HepG2 (cell line): ENCODE results near the gene TP53I3. TPM values are rescaled to one million over a fixed set of nuclear protein-coding genes. Genes with fewer than 3 reads are reported as not detected.

Experiments used
- ARNTL ChIP-seq: sonication (generic); formaldehyde crosslinking; IDR thresholded peaks from 2 replicates; pipeline ENCODE4 v1.4.0; 2020; ENCODE audit warnings: mild to moderate bottlenecking, missing genetic modification reagents
- BATF2 ChIP-seq: sonication (generic); formaldehyde crosslinking; IDR thresholded peaks from 2 replicates; pipeline ENCODE4 v1.8.0; 2022; ENCODE audit warnings: mild to moderate bottlenecking, missing genetic modification reagents, moderate library complexity
- CCDC6 ChIP-seq: sonication (generic); formaldehyde crosslinking; IDR thresholded peaks from 2 replicates; pipeline ENCODE4 v1.8.1; 2022; ENCODE audit warnings: mild to moderate bottlenecking, missing genetic modification reagents, moderate library complexity
- E2F5 ChIP-seq: sonication (generic); formaldehyde crosslinking; conservative IDR thresholded peaks from 2 replicates; pipeline ENCODE4 v1.4.0; 2020; ENCODE audit warnings: missing genetic modification reagents
- FUBP1 ChIP-seq: sonication (generic); formaldehyde crosslinking; IDR thresholded peaks from 2 replicates; pipeline ENCODE4 v1.5.1; 2020; ENCODE audit warnings: missing genetic modification reagents, mild to moderate bottlenecking, borderline replicate concordance
- GATA4 ChIP-seq: sonication (generic); IDR thresholded peaks from 2 replicates; pipeline ENCODE4 v1.6.1; 2016; ENCODE audit warnings: antibody characterized with exemption, low read depth, borderline replicate concordance
- PAF1 ChIP-seq: IDR thresholded peaks from 2 replicates; pipeline ENCODE4 v1.6.1; 2016; ENCODE audit warnings: missing genetic modification reagents, missing compliant biosample characterization
- TERF1 ChIP-seq: sonication (generic); formaldehyde crosslinking; IDR thresholded peaks from 2 replicates; pipeline ENCODE4 v1.8.0; 2022; ENCODE audit warnings: mild to moderate bottlenecking, missing genetic modification reagents, moderate library complexity
- TRIM24 ChIP-seq: sonication (generic); formaldehyde crosslinking; IDR thresholded peaks from 2 replicates; pipeline ENCODE4 v1.8.0; 2022; ENCODE audit warnings: mild to moderate bottlenecking, missing genetic modification reagents
- ZBTB33 ChIP-seq: sonication (generic); formaldehyde crosslinking; IDR thresholded peaks from 2 replicates; pipeline ENCODE4 v1.4.0; 2020; ENCODE audit warnings: missing genetic modification reagents
- ZMYM2 ChIP-seq: sonication (generic); formaldehyde crosslinking; IDR thresholded peaks from 2 replicates; pipeline ENCODE4 v1.8.0; 2022; ENCODE audit warnings: mild to moderate bottlenecking, missing genetic modification reagents
- ZNF180 ChIP-seq: sonication (generic); formaldehyde crosslinking; IDR thresholded peaks from 2 replicates; pipeline ENCODE4 v1.4.0; 2020; ENCODE audit warnings: low read depth, missing genetic modification reagents, borderline replicate concordance
- ZNF326 ChIP-seq: sonication (generic); formaldehyde crosslinking; IDR thresholded peaks from 2 replicates; pipeline ENCODE4 v1.4.0; 2020; ENCODE audit warnings: missing genetic modification reagents, borderline replicate concordance
- ZNF512B ChIP-seq: sonication (generic); formaldehyde crosslinking; IDR thresholded peaks from 2 replicates; pipeline ENCODE4 v1.5.1; 2020; ENCODE audit warnings: missing genetic modification reagents, mild to moderate bottlenecking, borderline replicate concordance
- ZNF720 ChIP-seq: sonication (generic); formaldehyde crosslinking; IDR thresholded peaks from 2 replicates; pipeline ENCODE4 v1.4.0; 2020; ENCODE audit warnings: missing genetic modification reagents
- ZNF891 ChIP-seq: sonication (generic); formaldehyde crosslinking; IDR thresholded peaks from 2 replicates; pipeline ENCODE4 v1.5.0; 2020; ENCODE audit warnings: mild to moderate bottlenecking, missing genetic modification reagents
- ZSCAN12 ChIP-seq: sonication (generic); formaldehyde crosslinking; IDR thresholded peaks from 2 replicates; pipeline ENCODE4 v1.9.0; 2021; ENCODE audit warnings: mild to moderate bottlenecking, missing genetic modification reagents
- ZSCAN20 ChIP-seq: sonication (generic); formaldehyde crosslinking; IDR thresholded peaks from 2 replicates; pipeline ENCODE4 v1.4.0; 2020; ENCODE audit warnings: missing genetic modification reagents, mild to moderate bottlenecking, borderline replicate concordance
- polyA plus RNA-seq, 8 experiments: library from polyadenylated mRNA; depleted of rRNA in 3 of 8; stranded (reverse) in 7 of 8; unstranded in 1 of 8; fragments of >200 nt; fragmentation: Illumina TruSeq in 4 of 8; extraction: Trizol in 4 of 8; gene quantifications; 2 replicates each; pipeline versions ENCODE4 v1.2.1 to v1.2.3, GENCODE V29; 2011 to 2016; ENCODE audit warnings: low read depth in 4 of 8, missing spikeins in 1 of 8, mixed read lengths in 1 of 8; ENCODE audit not compliant: insufficient read depth in 1 of 8
- total RNA-seq, 5 experiments: library from RNA; depleted of rRNA; stranded (reverse); fragments of >200 nt; fragmentation: Illumina TruSeq; extraction: Trizol; gene quantifications; 2 replicates each; pipeline ENCODE4 v1.2.3, GENCODE V29; 2016; ENCODE audit warnings: low read depth in 1 of 5

TP53I3 gene
- total and polyA plus RNA-seq, 2 of the 13 experiments (the other 11 are each of a cell fraction or from before 2014, with no cell fraction given), result 25.0 to 44.1 TPM

GRCh38 chr2:24046930-24047702 lies 37.5 kb downstream of the TP53I3 start, which contains the start of gene WDCP (continued):
- TF ChIP-seq E2F5 (CRISPR knock-in tag), result no peak
- no peak for TF ChIP-seq ZNF891 (CRISPR knock-in tag)
- TF ChIP-seq BATF2 (CRISPR knock-in tag), result no peak
- TF ChIP-seq CCDC6, result peak; percentile 59; the same call in 1 of the 2 replicates
- TF ChIP-seq ZNF326 (CRISPR knock-in tag), result no peak
- TF ChIP-seq FUBP1 (CRISPR knock-in tag), result 0 out of 2 replicates have a peak, but pooled peaks have one; percentile 56
- peak; percentile 61; the same call in 1 of the 2 replicates for TF ChIP-seq GATA4
- TF ChIP-seq PAF1 (CRISPR knock-in tag), result no peak
- TF ChIP-seq ZNF720 (CRISPR knock-in tag), result no peak
- no peak for TF ChIP-seq ZNF180 (CRISPR knock-in tag)
- TF ChIP-seq TERF1 (CRISPR knock-in tag), result no peak
- TF ChIP-seq ZNF512B, result no peak
- no peak for TF ChIP-seq ZMYM2 (CRISPR knock-in tag)
- TF ChIP-seq ZSCAN12 (CRISPR knock-in tag), result no peak
- TF ChIP-seq ZBTB33, result no peak
- TF ChIP-seq TRIM24, result no peak
- peak; percentile 82 for TF ChIP-seq ARNTL
- TF ChIP-seq ZSCAN20 (CRISPR knock-in tag), result no peak
